Left ventricle myocardium inferior (tissue), 1 donor: ENCODE results near the gene ZIC1. TPM values are rescaled to one million over a fixed set of nuclear protein-coding genes. Genes with fewer than 3 reads are reported as not detected.

ENCODE experiments used
- DNase-seq: peaks from one replicate; pipeline ENCODE4 v3.0.0-alpha.2; 2020
- H3K27ac ChIP-seq: fragments of 200-600 bp; replicated peaks from 2 replicates; pipeline ENCODE4 v1.8.0; 2021
- H3K27me3 ChIP-seq: fragments of 200-600 bp; 2 replicates; pipeline ENCODE4 v1.8.0; 2021; ENCODE audit warnings: low read depth
- H3K36me3 ChIP-seq: fragments of 200-600 bp; 2 replicates; pipeline ENCODE4 v1.8.0; 2021
- H3K4me1 ChIP-seq: fragments of 200-600 bp; 2 replicates; pipeline ENCODE4 v1.8.0; 2021
- H3K4me3 ChIP-seq: fragments of 200-600 bp; 2 replicates; pipeline ENCODE4 v1.8.0; 2021; ENCODE audit warnings: mild to moderate bottlenecking, moderate library complexity
- H3K9me3 ChIP-seq: fragments of 200-600 bp; replicated peaks from 2 replicates; pipeline ENCODE4 v1.8.0; 2021
- CTCF ChIP-seq: fragments of 200-600 bp; IDR thresholded peaks from 2 replicates; pipeline ENCODE4 v1.8.0; 2021; ENCODE audit warnings: antibody characterized with exemption, mild to moderate bottlenecking, borderline replicate concordance
- intact Hi-C: fragments of 100-400 bp; cut with micrococcal nuclease; formaldehyde crosslinking; loops from one replicate; pipeline ENCODE4 v1.11.0; 2022
- total RNA-seq: library from RNA; stranded (reverse); fragmentation: NEBNext Ultra II Directional; extraction: Animal tissue kit (Norgen Biotek cat#: 25700); gene quantifications from one replicate; pipeline ENCODE4 v1.2.1, GENCODE V29; 2021
- donor health status: DM: no; HTN: yes; CAD: no; lungs with severe emphysema.

ZIC1 gene
- total RNA-seq, 1 donor from 2014 or later, result not detected

GRCh38 chr3:147387291-147387884 is 21.8 kb upstream of the ZIC1 start:
- Histone ChIP-seq H3K4me3 (no peak overlapping the region), H3K36me3 (no peaks in the 10 kb centered on the region), H3K27me3 (peaks cover 100% of the 10 kb centered on the region), H3K9me3 (no peaks in the 10 kb centered on the region), H3K27ac (no peak overlapping the region), H3K4me1 (peaks cover 18% of the 10 kb centered on the region)
- DNase-seq, result no peak
- no peak for TF ChIP-seq CTCF
- intact Hi-C loops, result no loop called here

- TF ChIP-seq CTCF, result no peak
- no peak overlapping the region for H3K4me3 ChIP-seq
- H3K27me3 ChIP-seq, result peaks cover 100% of the 10 kb centered on the region
These were observed 21.1 kb upstream of the ZIC1 start for GRCh38 chr3:147387885-147388699.

DNA sequence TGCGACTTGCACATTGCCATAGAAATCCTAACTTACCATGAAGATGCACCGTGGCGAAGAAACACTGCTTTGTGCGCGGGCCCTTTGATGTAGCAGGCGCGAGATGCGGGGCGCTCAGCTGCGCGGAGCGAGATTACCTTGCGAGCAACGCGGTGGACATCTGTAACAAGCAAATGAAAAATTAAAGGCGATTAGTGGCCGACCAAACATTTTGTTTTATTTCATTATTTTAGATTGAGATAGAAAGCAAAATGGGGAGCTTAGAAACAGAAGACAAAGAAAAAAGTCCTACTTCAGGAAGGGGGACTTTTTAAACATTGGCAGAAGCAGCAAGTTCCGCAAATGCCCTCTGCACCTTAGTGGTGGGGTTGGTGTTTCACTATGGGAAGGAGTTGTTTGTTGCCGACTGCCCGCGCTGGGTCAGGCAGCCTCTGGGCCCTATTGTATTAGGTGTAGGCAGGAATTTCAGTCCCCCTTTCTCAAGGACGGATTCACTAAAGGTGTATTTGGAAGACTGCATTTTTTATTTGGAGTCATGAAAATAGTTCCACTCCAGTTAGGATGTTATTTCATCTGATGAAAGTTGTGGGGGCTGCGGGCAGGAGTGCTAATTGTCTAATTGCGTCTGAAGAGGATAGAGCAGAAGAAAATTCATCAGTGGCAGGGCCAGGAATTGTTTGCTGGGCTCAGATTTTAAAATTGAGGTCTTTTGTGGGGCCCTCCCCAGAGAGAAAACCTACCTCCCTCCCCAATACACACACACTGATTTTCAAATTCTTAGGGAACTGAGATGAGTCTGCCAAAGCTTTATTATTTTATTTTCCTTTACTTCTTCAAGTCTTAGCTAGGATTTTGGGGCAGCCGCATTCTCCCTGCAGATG is 20.2 kb upstream of the ZIC1 start:
- no peak for DNase-seq
- Histone ChIP-seq H3K36me3 (no peaks in the 10 kb centered on the region), H3K27ac (no peak overlapping the region), H3K4me3 (no peak overlapping the region), H3K4me1 (peaks cover 34% of the 10 kb centered on the region), H3K27me3 (peaks cover 100% of the 10 kb centered on the region), H3K9me3 (no peaks in the 10 kb centered on the region)
- intact Hi-C loops, result no loop called here
- TF ChIP-seq CTCF, result no peak

More at GRCh38 chr3:147387885-147388699, 21.1 kb upstream of the ZIC1 start:
- Histone ChIP-seq H3K27ac (no peak overlapping the region), H3K36me3 (no peaks in the 10 kb centered on the region), H3K4me1 (peaks cover 25% of the 10 kb centered on the region), H3K9me3 (no peaks in the 10 kb centered on the region)
- intact Hi-C loops, result no loop called here
- no peak for DNase-seq

GRCh38 chr3:147389717-147390116 is 19.4 kb upstream of the ZIC1 start:
- Histone ChIP-seq H3K36me3 (no peaks in the 10 kb centered on the region), H3K9me3 (no peaks in the 10 kb centered on the region), H3K27ac (no peak overlapping the region), H3K27me3 (peaks cover 100% of the 10 kb centered on the region), H3K4me1 (peaks cover 35% of the 10 kb centered on the region), H3K4me3 (no peak overlapping the region)
- intact Hi-C loops, result no loop called here
- no peak for DNase-seq
- TF ChIP-seq CTCF, result no peak
